ENCODE results near the gene ADARB2.

ADARB2 gene

GRCh38 chr10:1373287-1373686, 364.0 kb downstream of the ADARB2 start:
- CTCF ChIA-PET = no interaction called here
- POLR2A ChIA-PET = no interaction called here
- TF ChIP-seq CTCF (IDR thresholded peaks at IDR 0.05; ENCODE audit: insufficient read depth, low read length, missing control alignments) = no peak
- DNase-seq (ENCODE audit: low read depth, low spot score) = no peak
- no peak overlapping the region for H3K4me3 ChIP-seq (ENCODE audit: low read depth, low read length)

GRCh38 chr10:1372212-1372611, 365.1 kb downstream of the ADARB2 start:
- H3K4me3 ChIP-seq (ENCODE audit: low read depth, low read length) = no peak overlapping the region
- TF ChIP-seq CTCF (IDR thresholded peaks at IDR 0.05; ENCODE audit: insufficient read depth, low read length, missing control alignments) = no peak
- DNase-seq (ENCODE audit: low read depth, low spot score) = no peak
- CTCF ChIA-PET = no interaction called here
- POLR2A ChIA-PET = no interaction called here

GRCh38 chr10:1370298-1370697, 367.0 kb downstream of the ADARB2 start:
- no peak for DNase-seq (ENCODE audit: low read depth, low spot score)
- no peak overlapping the region for H3K4me3 ChIP-seq (ENCODE audit: low read depth, low read length)
- TF ChIP-seq CTCF (IDR thresholded peaks at IDR 0.05; ENCODE audit: insufficient read depth, low read length, missing control alignments) = no peak
- ChIA-PET POLR2A (no interaction called here), CTCF (no interaction called here)

GRCh38 chr10:1369665-1370064, 367.7 kb downstream of the ADARB2 start:
- ChIA-PET CTCF (no interaction called here), POLR2A (no interaction called here)
- no peak for DNase-seq (ENCODE audit: low read depth, low spot score)
- no peak for TF ChIP-seq CTCF (IDR thresholded peaks at IDR 0.05; ENCODE audit: insufficient read depth, low read length, missing control alignments)
- no peak overlapping the region for H3K4me3 ChIP-seq (ENCODE audit: low read depth, low read length)

- DNase-seq (ENCODE audit: low read depth, low spot score) = no peak
- CTCF ChIA-PET = no interaction called here
- TF ChIP-seq CTCF (IDR thresholded peaks at IDR 0.05; ENCODE audit: insufficient read depth, low read length, missing control alignments) = no peak
- POLR2A ChIA-PET = no interaction called here
- H3K4me3 ChIP-seq (ENCODE audit: low read depth, low read length) = no peak overlapping the region
These were observed 368.1 kb downstream of the ADARB2 start for GRCh38 chr10:1369197-1369596.

- ChIA-PET CTCF (no interaction called here), POLR2A (no interaction called here)
- DNase-seq (ENCODE audit: low read depth, low spot score) = no peak
- TF ChIP-seq CTCF (IDR thresholded peaks at IDR 0.05; ENCODE audit: insufficient read depth, low read length, missing control alignments) = no peak
- H3K4me3 ChIP-seq (ENCODE audit: low read depth, low read length) = no peak overlapping the region
These were observed 368.5 kb downstream of the ADARB2 start for GRCh38 chr10:1368842-1369171.

All from AG04449 (cell line).